Liver (tissue), 3 donors: ENCODE data around the gene CD300E.

Experiments
- EGR1 ChIP-seq, 2 donors: IDR thresholded peaks; 2 replicates each; pipeline ENCODE4 v1.6.1; 2016 to 2018; ENCODE audit warnings: antibody characterized with exemption in 2 of 2, low read depth in 2 of 2
- FOXA1 ChIP-seq: IDR thresholded peaks from 2 replicates; pipeline ENCODE4 v1.6.1; 2016; ENCODE audit warnings: antibody characterized with exemption
- HNF4G ChIP-seq: IDR thresholded peaks from 2 replicates; pipeline ENCODE4 v1.6.1; 2016; ENCODE audit warnings: antibody characterized with exemption
- JUND ChIP-seq, 2 donors: IDR thresholded peaks; 2 replicates each; pipeline ENCODE4 v1.6.1; 2016; ENCODE audit warnings: antibody characterized with exemption in 2 of 2
- NR2F2 ChIP-seq: IDR thresholded peaks from 2 replicates; pipeline ENCODE4 v1.6.1; 2016; ENCODE audit warnings: antibody characterized with exemption
- RAD21 ChIP-seq, 2 donors: IDR thresholded peaks; 2 replicates each; pipeline ENCODE4 v1.6.1; 2016; ENCODE audit warnings: antibody characterized with exemption in 2 of 2, mild to moderate bottlenecking in 2 of 2
- SP1 ChIP-seq: IDR thresholded peaks from 2 replicates; pipeline ENCODE4 v1.6.1; 2018; ENCODE audit warnings: antibody characterized with exemption, mild to moderate bottlenecking
- TAF1 ChIP-seq: conservative IDR thresholded peaks from 2 replicates; pipeline ENCODE4 v1.6.1; 2016; ENCODE audit warnings: antibody characterized with exemption, mild to moderate bottlenecking
- YY1 ChIP-seq: IDR thresholded peaks from 2 replicates; pipeline ENCODE4 v1.6.1; 2016; ENCODE audit warnings: antibody characterized with exemption, mild to moderate bottlenecking
- TF ChIP-seq, protein P1 (sequence below): fragments of 150-350 bp; IDR thresholded peaks from 2 replicates; pipeline ENCODE4 v1.5.1; 2017; ENCODE audit warnings: improper control_type of control experiment, low read depth, low read length; ENCODE audit not compliant: missing input control
- TF ChIP-seq, protein P2 (sequence below): IDR thresholded peaks from 2 replicates; pipeline ENCODE4 v1.6.1; 2016; ENCODE audit warnings: antibody characterized with exemption
- TF ChIP-seq, protein P3 (sequence below): IDR thresholded peaks from 2 replicates; pipeline ENCODE4 v1.6.1; 2016; ENCODE audit warnings: antibody characterized with exemption, mild to moderate bottlenecking
- TF ChIP-seq, protein P4 (sequence below): IDR thresholded peaks from 2 replicates; pipeline ENCODE4 v1.6.1; 2016; ENCODE audit warnings: antibody characterized with exemption
- TF ChIP-seq, protein P5 (sequence below): IDR thresholded peaks from 2 replicates; pipeline ENCODE4 v1.6.1; 2016; ENCODE audit warnings: antibody characterized with exemption
- donor health status: healthy.
- donor health status: healthy.

DNA sequence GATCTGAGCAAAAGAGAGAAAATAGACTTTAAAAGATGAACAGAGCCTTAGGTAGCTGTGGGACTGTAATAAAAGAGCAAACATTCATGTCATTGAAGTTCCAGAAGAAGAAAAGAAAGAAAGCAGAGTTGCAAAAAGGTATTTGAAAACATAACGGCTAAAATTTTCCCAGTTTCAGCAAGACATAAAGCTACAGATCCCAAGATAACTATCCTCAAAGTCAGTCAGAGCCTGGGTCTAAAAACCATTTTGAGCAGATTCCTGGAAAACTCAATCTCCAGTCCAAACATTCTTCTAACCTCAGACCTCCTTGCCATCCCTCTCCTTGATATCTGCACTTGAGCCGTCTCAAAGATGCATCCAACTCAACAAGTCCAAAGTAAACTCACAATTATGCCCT is 20.9 kb upstream of the CD300E start:
- TF ChIP-seq, protein P1, sequence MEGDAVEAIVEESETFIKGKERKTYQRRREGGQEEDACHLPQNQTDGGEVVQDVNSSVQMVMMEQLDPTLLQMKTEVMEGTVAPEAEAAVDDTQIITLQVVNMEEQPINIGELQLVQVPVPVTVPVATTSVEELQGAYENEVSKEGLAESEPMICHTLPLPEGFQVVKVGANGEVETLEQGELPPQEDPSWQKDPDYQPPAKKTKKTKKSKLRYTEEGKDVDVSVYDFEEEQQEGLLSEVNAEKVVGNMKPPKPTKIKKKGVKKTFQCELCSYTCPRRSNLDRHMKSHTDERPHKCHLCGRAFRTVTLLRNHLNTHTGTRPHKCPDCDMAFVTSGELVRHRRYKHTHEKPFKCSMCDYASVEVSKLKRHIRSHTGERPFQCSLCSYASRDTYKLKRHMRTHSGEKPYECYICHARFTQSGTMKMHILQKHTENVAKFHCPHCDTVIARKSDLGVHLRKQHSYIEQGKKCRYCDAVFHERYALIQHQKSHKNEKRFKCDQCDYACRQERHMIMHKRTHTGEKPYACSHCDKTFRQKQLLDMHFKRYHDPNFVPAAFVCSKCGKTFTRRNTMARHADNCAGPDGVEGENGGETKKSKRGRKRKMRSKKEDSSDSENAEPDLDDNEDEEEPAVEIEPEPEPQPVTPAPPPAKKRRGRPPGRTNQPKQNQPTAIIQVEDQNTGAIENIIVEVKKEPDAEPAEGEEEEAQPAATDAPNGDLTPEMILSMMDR = no peak
- TF ChIP-seq, protein P2, sequence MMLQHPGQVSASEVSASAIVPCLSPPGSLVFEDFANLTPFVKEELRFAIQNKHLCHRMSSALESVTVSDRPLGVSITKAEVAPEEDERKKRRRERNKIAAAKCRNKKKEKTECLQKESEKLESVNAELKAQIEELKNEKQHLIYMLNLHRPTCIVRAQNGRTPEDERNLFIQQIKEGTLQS = no peak
- TF ChIP-seq RAD21 (IDR thresholded peaks at IDR 0.05) (no peak), EGR1 (IDR thresholded peaks at IDR 0.05; ENCODE audit: low read depth in 2 of 2) (no peak), FOXA1 (no peak), NR2F2 (no peak), HNF4G (no peak), JUND (IDR thresholded peaks at IDR 0.05) (no peak), SP1 (no peak), YY1 (no peak), TAF1 (no peak)
- TF ChIP-seq, protein P3, sequence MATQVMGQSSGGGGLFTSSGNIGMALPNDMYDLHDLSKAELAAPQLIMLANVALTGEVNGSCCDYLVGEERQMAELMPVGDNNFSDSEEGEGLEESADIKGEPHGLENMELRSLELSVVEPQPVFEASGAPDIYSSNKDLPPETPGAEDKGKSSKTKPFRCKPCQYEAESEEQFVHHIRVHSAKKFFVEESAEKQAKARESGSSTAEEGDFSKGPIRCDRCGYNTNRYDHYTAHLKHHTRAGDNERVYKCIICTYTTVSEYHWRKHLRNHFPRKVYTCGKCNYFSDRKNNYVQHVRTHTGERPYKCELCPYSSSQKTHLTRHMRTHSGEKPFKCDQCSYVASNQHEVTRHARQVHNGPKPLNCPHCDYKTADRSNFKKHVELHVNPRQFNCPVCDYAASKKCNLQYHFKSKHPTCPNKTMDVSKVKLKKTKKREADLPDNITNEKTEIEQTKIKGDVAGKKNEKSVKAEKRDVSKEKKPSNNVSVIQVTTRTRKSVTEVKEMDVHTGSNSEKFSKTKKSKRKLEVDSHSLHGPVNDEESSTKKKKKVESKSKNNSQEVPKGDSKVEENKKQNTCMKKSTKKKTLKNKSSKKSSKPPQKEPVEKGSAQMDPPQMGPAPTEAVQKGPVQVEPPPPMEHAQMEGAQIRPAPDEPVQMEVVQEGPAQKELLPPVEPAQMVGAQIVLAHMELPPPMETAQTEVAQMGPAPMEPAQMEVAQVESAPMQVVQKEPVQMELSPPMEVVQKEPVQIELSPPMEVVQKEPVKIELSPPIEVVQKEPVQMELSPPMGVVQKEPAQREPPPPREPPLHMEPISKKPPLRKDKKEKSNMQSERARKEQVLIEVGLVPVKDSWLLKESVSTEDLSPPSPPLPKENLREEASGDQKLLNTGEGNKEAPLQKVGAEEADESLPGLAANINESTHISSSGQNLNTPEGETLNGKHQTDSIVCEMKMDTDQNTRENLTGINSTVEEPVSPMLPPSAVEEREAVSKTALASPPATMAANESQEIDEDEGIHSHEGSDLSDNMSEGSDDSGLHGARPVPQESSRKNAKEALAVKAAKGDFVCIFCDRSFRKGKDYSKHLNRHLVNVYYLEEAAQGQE = no peak
- TF ChIP-seq, protein P4, sequence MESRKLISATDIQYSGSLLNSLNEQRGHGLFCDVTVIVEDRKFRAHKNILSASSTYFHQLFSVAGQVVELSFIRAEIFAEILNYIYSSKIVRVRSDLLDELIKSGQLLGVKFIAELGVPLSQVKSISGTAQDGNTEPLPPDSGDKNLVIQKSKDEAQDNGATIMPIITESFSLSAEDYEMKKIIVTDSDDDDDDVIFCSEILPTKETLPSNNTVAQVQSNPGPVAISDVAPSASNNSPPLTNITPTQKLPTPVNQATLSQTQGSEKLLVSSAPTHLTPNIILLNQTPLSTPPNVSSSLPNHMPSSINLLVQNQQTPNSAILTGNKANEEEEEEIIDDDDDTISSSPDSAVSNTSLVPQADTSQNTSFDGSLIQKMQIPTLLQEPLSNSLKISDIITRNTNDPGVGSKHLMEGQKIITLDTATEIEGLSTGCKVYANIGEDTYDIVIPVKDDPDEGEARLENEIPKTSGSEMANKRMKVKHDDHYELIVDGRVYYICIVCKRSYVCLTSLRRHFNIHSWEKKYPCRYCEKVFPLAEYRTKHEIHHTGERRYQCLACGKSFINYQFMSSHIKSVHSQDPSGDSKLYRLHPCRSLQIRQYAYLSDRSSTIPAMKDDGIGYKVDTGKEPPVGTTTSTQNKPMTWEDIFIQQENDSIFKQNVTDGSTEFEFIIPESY = no peak
- TF ChIP-seq, protein P5, sequence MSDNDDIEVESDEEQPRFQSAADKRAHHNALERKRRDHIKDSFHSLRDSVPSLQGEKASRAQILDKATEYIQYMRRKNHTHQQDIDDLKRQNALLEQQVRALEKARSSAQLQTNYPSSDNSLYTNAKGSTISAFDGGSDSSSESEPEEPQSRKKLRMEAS = no peak
